ENCODE data around the gene SLC6A18. TPM values are rescaled to one million over a fixed set of nuclear protein-coding genes. Genes with fewer than 3 reads are reported as not detected.

SLC6A18 gene
- total RNA-seq, 1 donor from 2014 or later, result not detected

DNA sequence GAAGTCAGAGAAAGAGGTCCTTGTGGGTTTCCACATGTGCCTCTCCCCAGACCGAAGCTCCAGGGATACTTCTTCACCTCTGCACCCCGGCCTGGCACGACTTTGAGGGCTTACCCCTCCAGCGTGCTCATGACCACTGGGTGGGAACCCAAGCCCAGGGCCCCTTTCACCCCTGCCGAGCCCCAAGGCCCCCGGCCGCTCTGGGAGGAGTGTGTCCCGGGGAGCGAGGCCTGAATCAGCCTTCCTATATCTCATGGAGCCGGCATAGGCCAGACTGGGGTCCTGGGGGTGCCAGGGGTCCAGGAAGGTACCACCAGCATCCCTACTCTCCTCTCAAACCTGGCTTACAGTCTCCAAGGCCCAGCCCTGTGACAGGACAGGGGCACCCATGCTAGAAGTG lies 52.6 kb downstream of the SLC6A18 start:
- Histone ChIP-seq H3K36me3 (no peaks in the 10 kb centered on the region), H3K27me3 (no peaks in the 10 kb centered on the region), H3K4me1 (no peaks in the 10 kb centered on the region), H3K4me3 (no peak overlapping the region), H3K27ac (no peak overlapping the region), H3K9me3 (peaks cover 0 to 6% of the 10 kb centered on the region in 2 donors)
- DNase-seq (ENCODE audit: low spot score in 2 of 2), result no peak
- TF ChIP-seq, protein P1, sequence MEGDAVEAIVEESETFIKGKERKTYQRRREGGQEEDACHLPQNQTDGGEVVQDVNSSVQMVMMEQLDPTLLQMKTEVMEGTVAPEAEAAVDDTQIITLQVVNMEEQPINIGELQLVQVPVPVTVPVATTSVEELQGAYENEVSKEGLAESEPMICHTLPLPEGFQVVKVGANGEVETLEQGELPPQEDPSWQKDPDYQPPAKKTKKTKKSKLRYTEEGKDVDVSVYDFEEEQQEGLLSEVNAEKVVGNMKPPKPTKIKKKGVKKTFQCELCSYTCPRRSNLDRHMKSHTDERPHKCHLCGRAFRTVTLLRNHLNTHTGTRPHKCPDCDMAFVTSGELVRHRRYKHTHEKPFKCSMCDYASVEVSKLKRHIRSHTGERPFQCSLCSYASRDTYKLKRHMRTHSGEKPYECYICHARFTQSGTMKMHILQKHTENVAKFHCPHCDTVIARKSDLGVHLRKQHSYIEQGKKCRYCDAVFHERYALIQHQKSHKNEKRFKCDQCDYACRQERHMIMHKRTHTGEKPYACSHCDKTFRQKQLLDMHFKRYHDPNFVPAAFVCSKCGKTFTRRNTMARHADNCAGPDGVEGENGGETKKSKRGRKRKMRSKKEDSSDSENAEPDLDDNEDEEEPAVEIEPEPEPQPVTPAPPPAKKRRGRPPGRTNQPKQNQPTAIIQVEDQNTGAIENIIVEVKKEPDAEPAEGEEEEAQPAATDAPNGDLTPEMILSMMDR (IDR thresholded peaks at IDR 0.05), result no peak
- intact Hi-C loops (cut with DNase I), result no loop called here

DNA sequence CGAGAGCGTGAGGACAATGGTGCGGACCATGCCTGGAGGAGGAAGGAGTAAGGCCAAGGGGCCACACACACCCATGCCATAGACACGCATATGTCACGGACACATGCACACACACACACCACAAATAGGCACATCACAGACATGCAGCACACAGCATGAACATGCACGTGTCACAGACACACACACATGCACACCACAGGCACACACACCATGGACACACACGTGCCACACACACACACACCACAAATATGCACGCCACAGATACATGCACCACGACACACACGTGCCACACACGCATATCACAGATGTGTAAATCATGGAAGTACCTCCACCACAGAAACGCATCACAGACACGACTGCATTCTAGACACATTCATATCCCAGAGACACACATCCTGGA lies 53.0 kb downstream of the SLC6A18 start:
- intact Hi-C loops (cut with DNase I), result no loop called here
- no peaks in the 10 kb centered on the region for H3K36me3 ChIP-seq
- no peak overlapping the region for H3K4me3 ChIP-seq
- no peaks in the 10 kb centered on the region for H3K4me1 ChIP-seq
- no peak for DNase-seq (ENCODE audit: low spot score in 2 of 2)
- TF ChIP-seq, protein P1 (IDR thresholded peaks at IDR 0.05), result no peak
- H3K9me3 ChIP-seq, result peaks cover 0 to 6% of the 10 kb centered on the region in 2 donors
- H3K27me3 ChIP-seq, result no peaks in the 10 kb centered on the region
- H3K27ac ChIP-seq, result no peak overlapping the region

DNA sequence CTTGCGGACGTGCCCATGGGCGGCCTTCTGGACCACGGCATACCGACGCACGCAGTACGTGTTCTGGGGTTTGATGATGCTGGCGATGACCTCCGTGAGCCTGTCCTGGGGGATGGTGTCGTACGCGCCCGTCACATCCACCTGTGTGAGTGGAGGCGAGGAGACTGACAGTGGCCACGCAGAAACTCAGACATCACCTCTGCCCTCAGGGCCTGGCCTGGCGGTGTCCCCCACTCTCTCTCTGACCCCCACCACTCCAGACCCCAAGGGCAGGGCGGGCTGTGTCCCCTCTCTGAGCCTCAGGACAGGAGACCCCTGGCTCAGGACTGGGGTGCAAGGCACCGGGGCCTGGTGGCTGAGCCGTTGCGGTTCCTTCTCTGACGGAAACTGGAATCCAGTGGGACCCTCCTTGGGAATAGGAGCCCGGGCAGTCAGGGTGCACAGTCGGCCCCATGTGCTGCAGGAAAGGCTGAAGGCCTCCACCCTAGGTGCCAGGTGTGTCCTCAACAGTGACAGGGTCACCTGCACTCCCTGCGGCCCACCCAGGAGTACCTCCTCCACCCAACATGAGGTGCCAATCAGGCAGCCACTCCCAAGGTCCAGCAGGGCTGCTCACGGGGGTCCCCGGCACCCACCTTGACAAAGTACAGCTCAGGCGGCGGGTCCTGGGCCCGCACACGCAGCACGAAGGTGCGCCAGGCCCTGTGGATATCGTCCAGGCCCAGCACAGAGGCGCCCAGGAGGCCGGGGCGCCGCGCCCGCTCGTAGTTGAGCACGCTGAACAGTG lies 53.7 kb downstream of the SLC6A18 start:
- no peak for DNase-seq (ENCODE audit: low spot score in 2 of 2)
- TF ChIP-seq, protein P1 (IDR thresholded peaks at IDR 0.05), result no peak

DNA sequence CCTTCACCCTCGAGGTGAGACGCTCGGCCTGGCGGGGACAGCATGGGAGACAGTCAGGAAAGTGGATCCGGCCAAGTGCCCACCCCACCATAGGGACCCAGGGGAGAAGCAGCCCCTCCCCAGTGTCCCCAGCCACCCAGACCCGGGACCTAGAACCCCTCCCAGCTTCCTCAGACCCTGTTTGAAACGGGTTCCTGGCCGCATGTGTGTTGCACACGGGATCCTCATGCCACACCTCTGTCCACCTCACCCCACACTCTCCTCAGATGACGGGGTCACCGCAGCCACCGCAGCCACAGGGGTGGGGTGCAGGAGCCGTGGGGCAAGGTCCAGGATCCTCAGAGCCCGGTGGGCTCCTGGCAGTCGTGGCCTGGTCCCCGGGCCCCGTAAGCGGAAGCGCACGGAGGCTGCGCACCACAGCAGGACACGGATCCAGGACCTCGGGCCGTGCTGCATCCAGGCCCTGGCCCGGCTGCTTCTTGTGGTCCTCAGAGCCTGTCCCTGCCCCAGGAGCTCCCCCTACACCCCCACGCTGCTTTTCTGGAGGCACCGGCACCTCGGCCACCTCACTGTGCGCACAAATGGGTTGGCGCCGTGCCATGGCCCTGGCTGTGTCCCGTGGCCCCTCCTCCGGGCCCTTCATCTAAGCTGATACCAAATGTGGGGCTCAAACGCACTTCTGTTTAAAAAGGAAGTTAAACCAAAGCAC lies 54.4 kb downstream of the SLC6A18 start:
- no peaks in the 10 kb centered on the region for H3K36me3 ChIP-seq
- H3K9me3 ChIP-seq, result peaks cover 0 to 6% of the 10 kb centered on the region in 2 donors
- H3K4me1 ChIP-seq, result no peaks in the 10 kb centered on the region
- H3K27ac ChIP-seq, result no peak overlapping the region
- TF ChIP-seq, protein P1 (IDR thresholded peaks at IDR 0.05), result no peak
- no peak overlapping the region for H3K4me3 ChIP-seq
- no peak for DNase-seq (ENCODE audit: low spot score in 2 of 2)
- intact Hi-C loops (cut with DNase I), result no loop called here
- H3K27me3 ChIP-seq, result no peaks in the 10 kb centered on the region

More for the DNA sequence above, 53.7 kb downstream of the SLC6A18 start:
- Histone ChIP-seq H3K27me3 (no peaks in the 10 kb centered on the region), H3K9me3 (peaks cover 0 to 6% of the 10 kb centered on the region in 2 donors), H3K36me3 (no peaks in the 10 kb centered on the region), H3K4me3 (no peak overlapping the region), H3K4me1 (no peaks in the 10 kb centered on the region), H3K27ac (no peak overlapping the region)
- intact Hi-C loops (cut with DNase I), result no loop called here

DNA sequence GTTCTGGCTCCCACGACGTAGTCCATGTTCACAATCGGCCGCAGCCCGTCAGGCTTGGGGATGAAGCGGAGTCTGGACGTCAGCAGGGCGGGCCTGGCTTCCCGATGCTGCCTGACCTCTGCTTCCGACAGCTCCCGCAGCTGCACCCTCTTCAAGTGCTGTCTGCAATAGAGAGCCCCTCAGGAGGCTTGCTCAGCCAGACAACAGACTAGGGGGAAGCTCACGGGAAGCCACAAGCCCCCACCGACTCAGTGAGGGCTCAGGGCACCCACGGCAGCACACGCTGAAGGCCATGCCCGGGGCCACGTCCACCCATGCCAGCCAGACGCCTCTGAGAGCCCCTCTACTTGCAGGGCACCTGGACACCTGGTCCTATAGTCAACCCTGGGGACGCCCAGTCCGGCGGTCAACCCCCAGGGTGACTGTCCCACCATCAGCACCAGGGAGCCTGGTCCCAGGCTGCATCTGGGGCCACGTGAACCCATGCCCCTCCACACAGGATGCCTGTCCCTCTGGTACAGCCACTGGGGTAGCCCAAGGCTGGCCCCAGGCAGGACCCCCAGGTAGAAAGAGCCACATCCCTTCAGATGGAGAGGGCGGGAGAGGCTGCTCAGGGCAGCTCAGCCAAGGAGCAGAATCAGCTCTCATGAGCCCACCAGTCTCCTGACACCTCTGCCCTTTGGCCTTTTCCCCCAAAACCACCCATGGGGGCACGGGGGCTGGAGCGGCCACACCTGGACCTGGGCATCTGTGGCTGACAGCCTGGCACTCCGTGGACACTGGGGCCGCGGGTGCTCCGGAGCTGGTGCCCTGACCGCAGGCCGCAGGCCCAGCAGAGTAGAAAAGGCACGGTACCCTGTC lies 55.2 kb downstream of the SLC6A18 start:
- no peak overlapping the region for H3K27ac ChIP-seq
- DNase-seq (ENCODE audit: low spot score in 2 of 2), result no peak
- intact Hi-C loops (cut with DNase I), result no loop called here

More for the DNA sequence above, 55.2 kb downstream of the SLC6A18 start:
- no peak overlapping the region for H3K4me3 ChIP-seq
- no peaks in the 10 kb centered on the region for H3K36me3 ChIP-seq
- H3K9me3 ChIP-seq, result peaks cover 0 to 6% of the 10 kb centered on the region in 2 donors
- TF ChIP-seq, protein P1 (IDR thresholded peaks at IDR 0.05), result no peak
- H3K4me1 ChIP-seq, result no peaks in the 10 kb centered on the region
- no peaks in the 10 kb centered on the region for H3K27me3 ChIP-seq
